Neural cell (in vitro differentiated cells): ENCODE measurements around the gene CASP1.

Source experiments
- CTCF ChIP-seq: fragments of 450-650 bp; IDR thresholded peaks from 2 replicates; pipeline ENCODE4 v1.5.1; 2014; ENCODE audit warnings: antibody characterized with exemption, mild to moderate bottlenecking, moderate library complexity; ENCODE audit not compliant: poor library complexity, severe bottlenecking
- EP300 ChIP-seq: fragments of 450-650 bp; conservative IDR thresholded peaks from 2 replicates; pipeline ENCODE4 v1.6.1; 2014; ENCODE audit warnings: antibody characterized with exemption, mild to moderate bottlenecking, moderate library complexity; ENCODE audit not compliant: poor library complexity, severe bottlenecking
- EZH2 ChIP-seq: fragments of 200-600, 300-800 bp; shearing (Covaris generic), sonication (generic); IDR thresholded peaks from 2 replicates; pipeline ENCODE4 v1.6.1; 2014; ENCODE audit warnings: antibody characterized with exemption, low read length, borderline replicate concordance, mild to moderate bottlenecking; ENCODE audit not compliant: insufficient read depth, poor library complexity, severe bottlenecking
- MXI1 ChIP-seq: fragments of 450-650 bp; conservative IDR thresholded peaks from 2 replicates; pipeline ENCODE4 v1.6.1; 2014; ENCODE audit warnings: antibody characterized with exemption, mild to moderate bottlenecking; ENCODE audit not compliant: poor library complexity, severe bottlenecking
- POLR2AphosphoS5 ChIP-seq: IDR thresholded peaks from 2 replicates; pipeline ENCODE4 v1.6.1; 2012
- RAD21 ChIP-seq: fragments of 450-650 bp; conservative IDR thresholded peaks from 2 replicates; pipeline ENCODE4 v1.6.1; 2014; ENCODE audit warnings: antibody characterized with exemption, mild to moderate bottlenecking, moderate library complexity
- REST ChIP-seq: IDR thresholded peaks from 2 replicates; pipeline ENCODE4 v1.6.1; 2012; ENCODE audit warnings: borderline replicate concordance
- SMC3 ChIP-seq: fragments of 450-650 bp; conservative IDR thresholded peaks from 2 replicates; pipeline ENCODE4 v1.6.1; 2014; ENCODE audit warnings: antibody characterized with exemption, mild to moderate bottlenecking, moderate library complexity; ENCODE audit not compliant: poor library complexity
- TAF1 ChIP-seq: IDR thresholded peaks from 2 replicates; pipeline ENCODE4 v1.6.1; 2012; ENCODE audit warnings: low read depth

DNA sequence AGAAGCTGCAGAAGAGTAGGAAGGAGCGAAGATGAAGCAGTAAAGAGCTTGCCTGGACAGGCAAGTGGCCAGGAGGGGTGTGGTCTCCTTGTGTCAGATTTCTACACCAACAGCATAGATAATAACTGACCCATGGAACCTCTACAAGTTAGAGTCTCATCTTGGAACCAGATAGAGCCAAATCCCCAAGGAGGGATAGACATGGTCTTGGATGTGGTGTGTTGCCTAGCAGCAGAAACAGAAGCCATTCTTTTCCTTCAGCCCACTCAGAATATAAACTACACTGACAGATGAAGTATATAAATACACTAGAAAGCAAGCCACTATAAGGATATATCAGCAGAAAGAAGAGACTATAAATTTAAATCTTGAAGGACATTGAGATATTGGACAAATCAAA is 14.5 kb upstream of the CASP1 start:
- no peak for TF ChIP-seq CTCF
- TF ChIP-seq RAD21 = no peak
- no peak for TF ChIP-seq REST
- no peak for TF ChIP-seq EP300
- no peak for TF ChIP-seq POLR2AphosphoS5
- TF ChIP-seq TAF1 = no peak
- no peak for TF ChIP-seq SMC3
- TF ChIP-seq EZH2 = no peak
- no peak for TF ChIP-seq MXI1
